ENCODE results near the gene KIF5B.

KIF5B gene

DNA sequence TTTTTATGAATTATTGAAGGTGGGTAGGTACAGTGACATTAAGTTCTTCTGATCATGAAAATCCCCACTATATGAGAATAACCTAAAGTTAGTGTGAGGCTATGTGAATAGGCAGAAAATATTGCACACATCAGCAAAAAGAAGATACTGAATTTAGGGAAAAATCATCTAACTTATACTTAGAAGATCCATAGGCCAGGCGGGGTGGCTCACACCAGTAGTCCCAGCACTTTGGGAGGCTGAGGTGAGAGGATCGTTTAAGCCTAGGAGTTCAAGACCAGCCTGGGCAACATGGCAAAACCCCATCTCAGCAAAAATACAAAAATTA lies 78.1 kb downstream of the KIF5B start:
- Histone ChIP-seq H2AFZ (ENCODE audit: low read depth) (no peak overlapping the region), H3K4me1 (ENCODE audit: low read depth, poor library complexity, severe bottlenecking) (no peaks in the 10 kb centered on the region), H3K9ac (no peak overlapping the region), H3K36me3 (ENCODE audit: insufficient read depth) (no peaks in the 10 kb centered on the region), H3K4me3 (IDR thresholded peaks at IDR 0.05; ENCODE audit: insufficient read depth, low read depth, low read length) (no peak overlapping the region), H3K79me2 (ENCODE audit: insufficient read depth, low read depth) (no peaks in the 10 kb centered on the region), H3K4me2 (no peak overlapping the region), H3K27me3 (ENCODE audit: insufficient read depth, low read depth) (no peaks in the 10 kb centered on the region), H4K20me1 (ENCODE audit: insufficient read depth) (no peaks in the 10 kb centered on the region), H3K27ac (no peak overlapping the region)
- TF ChIP-seq, protein P1, sequence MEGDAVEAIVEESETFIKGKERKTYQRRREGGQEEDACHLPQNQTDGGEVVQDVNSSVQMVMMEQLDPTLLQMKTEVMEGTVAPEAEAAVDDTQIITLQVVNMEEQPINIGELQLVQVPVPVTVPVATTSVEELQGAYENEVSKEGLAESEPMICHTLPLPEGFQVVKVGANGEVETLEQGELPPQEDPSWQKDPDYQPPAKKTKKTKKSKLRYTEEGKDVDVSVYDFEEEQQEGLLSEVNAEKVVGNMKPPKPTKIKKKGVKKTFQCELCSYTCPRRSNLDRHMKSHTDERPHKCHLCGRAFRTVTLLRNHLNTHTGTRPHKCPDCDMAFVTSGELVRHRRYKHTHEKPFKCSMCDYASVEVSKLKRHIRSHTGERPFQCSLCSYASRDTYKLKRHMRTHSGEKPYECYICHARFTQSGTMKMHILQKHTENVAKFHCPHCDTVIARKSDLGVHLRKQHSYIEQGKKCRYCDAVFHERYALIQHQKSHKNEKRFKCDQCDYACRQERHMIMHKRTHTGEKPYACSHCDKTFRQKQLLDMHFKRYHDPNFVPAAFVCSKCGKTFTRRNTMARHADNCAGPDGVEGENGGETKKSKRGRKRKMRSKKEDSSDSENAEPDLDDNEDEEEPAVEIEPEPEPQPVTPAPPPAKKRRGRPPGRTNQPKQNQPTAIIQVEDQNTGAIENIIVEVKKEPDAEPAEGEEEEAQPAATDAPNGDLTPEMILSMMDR (conservative IDR thresholded peaks at IDR 0.05; ENCODE audit: low read depth, low read length), result no peak

DNA sequence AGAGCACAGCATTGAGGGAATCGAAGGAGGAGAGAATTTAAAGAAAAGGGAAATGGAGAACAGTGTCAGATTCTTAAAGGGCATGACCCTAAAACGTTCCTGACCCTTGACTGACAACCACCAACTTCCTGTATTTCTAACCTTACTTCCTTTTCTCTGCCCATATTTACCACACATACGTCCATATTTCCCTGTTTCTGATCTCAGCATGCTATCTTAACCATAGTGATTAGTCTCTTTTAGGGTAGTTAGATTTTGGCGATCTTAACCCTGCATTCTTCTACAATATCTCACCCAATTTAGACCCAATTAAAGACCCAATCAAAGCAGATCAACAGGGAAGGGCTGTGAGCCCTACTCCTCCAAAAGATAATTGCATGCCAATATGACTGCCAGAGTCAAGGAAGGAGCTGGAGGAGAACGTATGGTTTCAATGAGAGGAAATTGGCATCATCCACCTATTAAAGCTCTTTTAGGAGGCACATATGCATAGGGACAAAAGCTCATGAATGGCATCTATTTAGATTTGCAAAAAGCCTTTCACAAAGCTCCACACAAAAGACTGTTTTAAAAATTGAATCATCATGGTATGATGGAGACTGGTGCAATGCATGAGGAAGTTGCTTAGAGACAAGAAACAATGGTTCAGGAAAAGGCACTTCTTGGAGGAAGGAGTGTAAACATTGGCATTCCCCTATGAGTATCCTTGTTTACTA lies 78.6 kb downstream of the KIF5B start:
- H4K20me1 ChIP-seq (ENCODE audit: insufficient read depth), result no peaks in the 10 kb centered on the region
- H3K36me3 ChIP-seq (ENCODE audit: insufficient read depth), result no peaks in the 10 kb centered on the region
- no peak overlapping the region for H3K4me3 ChIP-seq (IDR thresholded peaks at IDR 0.05; ENCODE audit: insufficient read depth, low read depth, low read length)
- no peaks in the 10 kb centered on the region for H3K27me3 ChIP-seq (ENCODE audit: insufficient read depth, low read depth)
- no peak overlapping the region for H3K27ac ChIP-seq
- H3K9ac ChIP-seq, result no peak overlapping the region
- no peaks in the 10 kb centered on the region for H3K4me1 ChIP-seq (ENCODE audit: low read depth, poor library complexity, severe bottlenecking)
- TF ChIP-seq, protein P1 (conservative IDR thresholded peaks at IDR 0.05; ENCODE audit: low read depth, low read length), result no peak
- H3K4me2 ChIP-seq, result no peak overlapping the region
- no peak overlapping the region for H2AFZ ChIP-seq (ENCODE audit: low read depth)
- no peaks in the 10 kb centered on the region for H3K79me2 ChIP-seq (ENCODE audit: insufficient read depth, low read depth)

DNA sequence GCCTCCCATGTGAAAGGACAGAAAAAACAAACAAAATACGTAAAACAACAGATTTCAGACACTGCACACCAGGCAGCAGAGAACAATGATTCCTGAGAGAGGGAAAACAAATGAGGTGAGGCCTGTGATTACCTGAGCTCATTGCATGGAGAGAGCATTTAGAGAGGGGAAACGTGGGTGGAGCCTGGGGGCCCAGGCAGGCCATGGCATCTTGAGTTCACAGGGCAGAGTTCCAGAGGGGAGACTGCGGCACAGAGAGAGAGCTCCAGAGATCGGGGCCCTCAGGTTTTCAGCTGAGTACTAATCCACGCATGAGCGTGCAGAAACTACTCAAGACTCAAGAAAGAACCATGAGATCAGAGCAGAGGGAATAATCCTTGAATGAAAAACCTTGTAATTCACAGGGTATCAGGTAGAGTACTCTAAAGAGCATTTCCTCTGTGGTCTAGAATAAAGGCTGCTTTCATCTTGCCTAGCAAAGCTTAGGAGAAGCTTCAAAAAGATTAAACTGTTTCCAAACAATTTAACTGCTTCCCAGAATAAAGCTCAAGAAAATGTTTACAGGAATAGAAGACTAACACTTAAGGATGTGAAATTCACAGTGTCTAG lies 81.0 kb downstream of the KIF5B start:
- no peak overlapping the region for H3K4me3 ChIP-seq (IDR thresholded peaks at IDR 0.05; ENCODE audit: insufficient read depth, low read depth, low read length)
- no peaks in the 10 kb centered on the region for H3K79me2 ChIP-seq (ENCODE audit: insufficient read depth, low read depth)
- no peaks in the 10 kb centered on the region for H3K27me3 ChIP-seq (ENCODE audit: insufficient read depth, low read depth)
- H3K4me2 ChIP-seq, result no peak overlapping the region
- no peak overlapping the region for H3K27ac ChIP-seq
- no peak overlapping the region for H2AFZ ChIP-seq (ENCODE audit: low read depth)
- no peak overlapping the region for H3K9ac ChIP-seq
- H3K36me3 ChIP-seq (ENCODE audit: insufficient read depth), result no peaks in the 10 kb centered on the region
- no peaks in the 10 kb centered on the region for H3K4me1 ChIP-seq (ENCODE audit: low read depth, poor library complexity, severe bottlenecking)
- H4K20me1 ChIP-seq (ENCODE audit: insufficient read depth), result no peaks in the 10 kb centered on the region
- TF ChIP-seq, protein P1 (conservative IDR thresholded peaks at IDR 0.05; ENCODE audit: low read depth, low read length), result no peak

DNA sequence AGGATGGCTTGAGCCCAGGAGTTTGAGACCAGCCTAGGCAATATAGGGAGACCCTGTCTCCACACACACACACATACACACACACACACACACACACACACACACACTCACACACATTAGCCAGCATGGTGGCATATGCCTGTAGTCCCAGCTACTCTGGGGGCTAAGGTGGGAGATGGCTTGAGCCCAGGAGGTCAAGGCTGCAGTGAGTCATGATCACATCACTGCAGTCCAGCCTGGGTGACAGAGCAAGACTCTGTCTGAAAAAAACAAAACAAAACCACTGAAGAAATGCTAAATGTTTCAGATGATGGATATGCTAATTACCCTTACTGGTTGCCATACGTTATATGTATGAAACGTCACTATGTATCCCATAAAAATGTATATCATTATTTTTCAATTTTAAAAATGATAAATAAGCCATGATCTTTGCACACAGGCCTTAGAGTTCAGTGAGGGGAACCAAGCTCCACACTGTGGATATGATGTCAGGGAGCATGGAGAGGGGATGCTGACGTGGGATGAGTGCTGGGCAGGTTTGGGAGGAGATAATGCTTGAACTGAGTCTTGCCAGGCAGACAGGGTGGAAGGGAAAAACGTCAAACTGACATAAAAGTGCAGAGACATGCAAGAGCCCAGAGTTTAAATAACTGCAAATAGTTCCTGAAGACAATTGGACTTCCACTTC lies 81.6 kb downstream of the KIF5B start:
- H3K27ac ChIP-seq, result no peak overlapping the region
- no peaks in the 10 kb centered on the region for H4K20me1 ChIP-seq (ENCODE audit: insufficient read depth)
- no peak overlapping the region for H2AFZ ChIP-seq (ENCODE audit: low read depth)
- H3K79me2 ChIP-seq (ENCODE audit: insufficient read depth, low read depth), result no peaks in the 10 kb centered on the region
- no peak overlapping the region for H3K9ac ChIP-seq
- no peaks in the 10 kb centered on the region for H3K27me3 ChIP-seq (ENCODE audit: insufficient read depth, low read depth)
- no peaks in the 10 kb centered on the region for H3K4me1 ChIP-seq (ENCODE audit: low read depth, poor library complexity, severe bottlenecking)
- TF ChIP-seq, protein P1 (conservative IDR thresholded peaks at IDR 0.05; ENCODE audit: low read depth, low read length), result no peak
- no peak overlapping the region for H3K4me3 ChIP-seq (IDR thresholded peaks at IDR 0.05; ENCODE audit: insufficient read depth, low read depth, low read length)
- H3K4me2 ChIP-seq, result no peak overlapping the region
- no peaks in the 10 kb centered on the region for H3K36me3 ChIP-seq (ENCODE audit: insufficient read depth)

All from KMS-11 (cell line).